ENCODE data around the gene BRCC3. TPM values are rescaled to one million over a fixed set of nuclear protein-coding genes. Genes with fewer than 3 reads are reported as not detected.

BRCC3 gene
- total RNA-seq, 1 donor: 10.1 TPM

Other genes starting within 250 kb of the BRCC3 start
- gene SMIM9, start 236.8 kb upstream of the BRCC3 start, total RNA-seq: not detected in 2 replicates
- 3.8 and 6.5 TPM in 2 replicates for gene F8A1, start 185.2 kb upstream of the BRCC3 start, total RNA-seq
- 10.9 and 12.1 TPM in 2 replicates for gene F8, start 48.8 kb upstream of the BRCC3 start, total RNA-seq
- 46.6 and 47.4 TPM in 2 replicates for gene FUNDC2, start 44.7 kb upstream of the BRCC3 start, total RNA-seq
- 13.3 and 17.0 TPM in 2 replicates for gene CMC4, start 372 bp upstream of the BRCC3 start, total RNA-seq
- 3.3 and 6.2 TPM in 2 replicates for gene MTCP1, start 372 bp upstream of the BRCC3 start, total RNA-seq
- gene VBP1, start 145.0 kb downstream of the BRCC3 start, total RNA-seq: 39.4 and 43.6 TPM in 2 replicates
- 0.36 and 0.59 TPM in 2 replicates for gene RAB39B, start 193.0 kb downstream of the BRCC3 start, total RNA-seq

All from osteoblast (primary cell).